Neural progenitor cell (in vitro differentiated cells): ENCODE data around the gene PLAAT2. TPM values are rescaled to one million over a fixed set of nuclear protein-coding genes. Genes with fewer than 3 reads are reported as not detected.
A peak's percentile ranks its signal among the peaks of the same experiment; 100 is the strongest.
"Not testable (repeated sequence)": the region's sequence is repeated elsewhere in the genome, so short reads cannot be mapped to it uniquely, and the experiment has no call there.

ENCODE experiments used
- DNase-seq: peaks from one replicate; pipeline ENCODE4 v3.0.0-alpha.2; 2016; ENCODE audit warnings: low spot score
- H2AFZ ChIP-seq: fragments of 200-600 bp; sonication (generic); replicated peaks from 2 replicates; pipeline ENCODE4 v1.6.1; 2016; ENCODE audit warnings: antibody characterized with exemption
- H3F3A ChIP-seq: fragments of 200-600 bp; sonication (generic); 2 replicates; pipeline ENCODE4 v1.6.1; 2016; ENCODE audit warnings: antibody characterized with exemption, low read depth
- H3K27ac ChIP-seq: fragments of 200-600 bp; sonication (generic); 2 replicates; pipeline ENCODE4 v1.5.1; 2016; ENCODE audit warnings: mild to moderate bottlenecking
- H3K27me3 ChIP-seq: fragments of 200-600 bp; sonication (generic); 2 replicates; pipeline ENCODE4 v1.6.1; 2016; ENCODE audit warnings: mild to moderate bottlenecking, moderate library complexity
- H3K36me3 ChIP-seq: fragments of 200-600 bp; sonication (generic); 2 replicates; pipeline ENCODE4 v1.5.1; 2016
- H3K4me1 ChIP-seq: fragments of 200-600 bp; sonication (generic); 2 replicates; pipeline ENCODE4 v1.6.1; 2016; ENCODE audit warnings: mixed run types
- H3K4me2 ChIP-seq: fragments of 200-600 bp; sonication (generic); 2 replicates; pipeline ENCODE4 v1.6.1; 2016
- H3K4me3 ChIP-seq: fragments of 200-600 bp; sonication (generic); 2 replicates; pipeline ENCODE4 v1.5.1; 2016
- H3K79me2 ChIP-seq: fragments of 200-600 bp; sonication (generic); 2 replicates; pipeline ENCODE4 v1.6.1; 2016; ENCODE audit warnings: low read depth
- H3K9ac ChIP-seq: fragments of 200-600 bp; sonication (generic); 2 replicates; pipeline ENCODE4 v1.6.1; 2016
- H3K9me3 ChIP-seq: fragments of 200-600 bp; sonication (generic); 2 replicates; pipeline ENCODE4 v1.5.1; 2016; ENCODE audit warnings: low read depth
- H4K20me1 ChIP-seq: fragments of 200-600 bp; sonication (generic); 2 replicates; pipeline ENCODE4 v1.6.1; 2016; ENCODE audit warnings: low read depth
- H3K27ac Mint-ChIP-seq: 3 replicates; pipeline ENCODE4 v1.8.0; 2021; ENCODE audit warnings: mixed read lengths
- H3K27me3 Mint-ChIP-seq: 2 replicates; pipeline ENCODE4 v1.8.0; 2022; ENCODE audit warnings: low read depth, mild to moderate bottlenecking, inconsistent platforms, moderate library complexity, mixed read lengths; ENCODE audit not compliant: insufficient read depth
- H3K36me3 Mint-ChIP-seq: 3 replicates; pipeline ENCODE4 v1.8.0; 2021; ENCODE audit warnings: mixed read lengths
- H3K4me1 Mint-ChIP-seq: 3 replicates; pipeline ENCODE4 v1.8.0; 2021; ENCODE audit warnings: mixed read lengths
- H3K4me3 Mint-ChIP-seq: 3 replicates; pipeline ENCODE4 v1.8.0; 2021; ENCODE audit warnings: mild to moderate bottlenecking, moderate library complexity, mixed read lengths
- H3K9me3 Mint-ChIP-seq: 3 replicates; pipeline ENCODE4 v1.8.0; 2020; ENCODE audit warnings: mixed read lengths
- CTCF ChIP-seq: fragments of 200-600 bp; sonication (generic); IDR thresholded peaks from 2 replicates; pipeline ENCODE4 v1.5.1; 2017; ENCODE audit warnings: antibody characterized with exemption, mild to moderate bottlenecking
- EZH2 ChIP-seq: fragments of 200-600 bp; sonication (generic); IDR thresholded peaks from 2 replicates; pipeline ENCODE4 v1.6.1; 2017; ENCODE audit warnings: antibody characterized with exemption, mild to moderate bottlenecking, moderate library complexity
- EZH2phosphoT487 ChIP-seq: fragments of 200-600 bp; sonication (generic); IDR thresholded peaks from 2 replicates; pipeline ENCODE4 v1.6.1; 2017; ENCODE audit warnings: antibody characterized with exemption
- total RNA-seq: library from RNA; depleted of rRNA; stranded (reverse); fragments of >200 nt; gene quantifications from 2 replicates; pipeline ENCODE4 v1.2.3, GENCODE V29; 2015; ENCODE audit warnings: low replicate concordance

Gene PLAAT2
- total RNA-seq, 1 donor from 2014 or later: not detected

- H3K4me1 ChIP-seq: peaks cover 42% of the 10 kb centered on the region
- H3K9me3 Mint-ChIP-seq, H3K4me3 ChIP-seq, DNase-seq, H3K79me2 ChIP-seq, H3K36me3 Mint-ChIP-seq, H3K36me3 ChIP-seq, H3K27me3 Mint-ChIP-seq, H3K9ac ChIP-seq, H4K20me1 ChIP-seq, H3K27ac Mint-ChIP-seq, H3K4me3 Mint-ChIP-seq, H3K27ac ChIP-seq, H3K9me3 ChIP-seq: not testable (repeated sequence)
- H3K27me3 ChIP-seq: peaks cover 17% of the 10 kb centered on the region
- peaks cover 21% of the 10 kb centered on the region for H3K4me1 Mint-ChIP-seq
- peaks cover 35% of the 10 kb centered on the region for H3F3A ChIP-seq
- peak overlapping the region; percentile 50 for H2AFZ ChIP-seq
- H3K4me2 ChIP-seq: peak overlapping the region; percentile 54
Observed at GRCh38 chr11:63528729-63529278, 34.4 kb downstream of the PLAAT2 start.

GRCh38 chr11:63528156-63528555, 35.0 kb downstream of the PLAAT2 start:
- not testable (repeated sequence) for H3K36me3 ChIP-seq, H3K27ac ChIP-seq, H4K20me1 ChIP-seq, DNase-seq, H3K27ac Mint-ChIP-seq, H3K36me3 Mint-ChIP-seq, H3K4me3 Mint-ChIP-seq, H3K79me2 ChIP-seq, H3K27me3 Mint-ChIP-seq, H3K9me3 ChIP-seq, H3K9me3 Mint-ChIP-seq, H3K9ac ChIP-seq, H2AFZ ChIP-seq
- Histone ChIP-seq H3F3A (peaks cover 33% of the 10 kb centered on the region), H3K27me3 (peaks cover 17% of the 10 kb centered on the region), H3K4me1 (peaks cover 38% of the 10 kb centered on the region), H3K4me3 (peak overlapping the region; percentile 1), H3K4me2 (peak overlapping the region; percentile 7)
- peaks cover 17% of the 10 kb centered on the region for H3K4me1 Mint-ChIP-seq

DNA sequence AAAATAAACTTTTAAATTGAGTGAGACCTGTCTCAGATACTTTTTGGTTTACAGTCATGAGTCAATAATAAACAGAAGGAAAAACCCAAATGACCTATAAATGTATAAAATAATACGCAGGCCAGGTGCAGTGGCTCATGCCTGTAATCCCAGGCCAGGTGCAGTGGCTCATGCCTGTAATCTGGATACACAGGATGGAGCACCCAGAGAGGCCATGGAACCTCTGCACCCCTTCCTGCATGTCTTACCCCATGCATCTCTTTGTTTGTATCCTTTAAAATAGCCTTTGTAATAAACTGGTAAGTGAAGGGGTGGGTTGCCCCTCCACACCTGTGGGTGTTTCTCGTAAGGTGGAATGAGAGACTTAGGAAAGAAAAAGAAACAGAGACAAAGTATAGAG, 35.5 kb downstream of the PLAAT2 start:
- Histone ChIP-seq H3K9me3 (no peaks in the 10 kb centered on the region), H4K20me1 (no peaks in the 10 kb centered on the region), H3K27me3 (peaks cover 17% of the 10 kb centered on the region), H3K36me3 (no peaks in the 10 kb centered on the region), H3K4me2 (peak overlapping the region; percentile 7), H3K27ac (no peak overlapping the region), H3K9ac (no peak overlapping the region), H2AFZ (no peak overlapping the region), H3F3A (peaks cover 28% of the 10 kb centered on the region), H3K79me2 (no peaks in the 10 kb centered on the region), H3K4me3 (peak overlapping the region; percentile 1), H3K4me1 (peaks cover 33% of the 10 kb centered on the region)
- Mint-ChIP-seq H3K4me3 (no peak overlapping the region), H3K36me3 (no peaks in the 10 kb centered on the region), H3K27ac (no peak overlapping the region), H3K9me3 (peaks cover 4% of the 10 kb centered on the region), H3K4me1 (peaks cover 13% of the 10 kb centered on the region), H3K27me3 (peaks cover 9% of the 10 kb centered on the region)
- TF ChIP-seq CTCF: no peak
- no peak for TF ChIP-seq EZH2phosphoT487
- TF ChIP-seq EZH2: no peak
- DNase-seq: no peak

DNA sequence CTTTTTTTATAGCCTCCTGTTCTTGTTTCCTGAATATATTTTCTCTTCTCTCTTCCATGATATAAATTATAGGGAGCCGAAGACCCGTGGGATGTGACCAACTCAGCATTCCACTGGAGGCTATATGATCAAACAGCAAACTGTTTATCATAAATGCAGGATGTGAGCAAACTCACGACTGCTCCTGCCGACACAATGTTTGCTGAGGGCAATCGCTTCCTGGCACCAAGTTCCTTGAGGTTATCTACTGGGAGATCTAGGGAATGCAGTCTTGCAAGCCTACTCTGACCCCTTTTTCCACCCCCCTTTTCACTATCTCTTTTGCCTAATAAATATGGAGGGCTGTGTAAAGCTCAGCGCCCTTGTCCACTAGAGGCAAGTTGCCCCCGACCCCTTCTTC, 40.0 kb downstream of the PLAAT2 start:
- Histone ChIP-seq H2AFZ (no peak overlapping the region), H3K9me3 (no peaks in the 10 kb centered on the region), H3K4me3 (no peak overlapping the region), H3K9ac (no peak overlapping the region), H3F3A (peaks cover 4% of the 10 kb centered on the region), H3K27me3 (peaks cover 6% of the 10 kb centered on the region), H3K36me3 (no peaks in the 10 kb centered on the region), H4K20me1 (no peaks in the 10 kb centered on the region), H3K4me2 (no peak overlapping the region), H3K79me2 (no peaks in the 10 kb centered on the region), H3K27ac (no peak overlapping the region), H3K4me1 (peaks cover 5% of the 10 kb centered on the region)
- Mint-ChIP-seq H3K36me3 (no peaks in the 10 kb centered on the region), H3K27me3 (peaks cover 11% of the 10 kb centered on the region), H3K27ac (no peak overlapping the region), H3K4me3 (no peak overlapping the region), H3K4me1 (peaks cover 4% of the 10 kb centered on the region), H3K9me3 (peaks cover 6% of the 10 kb centered on the region)
- DNase-seq: no peak
- TF ChIP-seq EZH2 (no peak), CTCF (no peak), EZH2phosphoT487 (no peak)
